K562 (cell line): Measurements from ENCODE around the gene CPVL. TPM values are rescaled to one million over a fixed set of nuclear protein-coding genes. Genes with fewer than 3 reads are reported as not detected.

Experiments
- ATAC-seq: fragments of 200-7000 bp; cut with Tn5 transposase; 3 replicates; pipeline ENCODE4 v1.9.1; 2020; ENCODE audit warnings: moderate library complexity
- BruUV-seq: library from RNA; stranded (reverse); fragments of 400-500 nt; replicated peaks from 2 replicates; lab custom pipeline; 2021; lab: Mats Ljungman, UMichigan
- CTCF ChIA-PET: fragments of 300-600 bp; formaldehyde crosslinking; extraction: SDS; loops from one replicate; lab custom pipeline; 2021; ENCODE audit warnings: low intra/inter-chr PET ratio; lab: Yijun Ruan, JAX
- POLR2A ChIA-PET: fragments of 300-600, 350-650 bp; sonication (Branson Sonifier 250); formaldehyde crosslinking; extraction: SDS; loops from one replicate; lab custom pipeline; 2021; ENCODE audit warnings: antibody characterized with exemption, inconsistent platforms; lab: Yijun Ruan, JAX
- DNase-seq, 4 experiments: peaks; one replicate each; pipeline versions ENCODE4 v3.0.0 to v3.0.0-alpha.2; 2011 to 2018; ENCODE audit warnings: low spot score in 3 of 4, mixed read lengths in 3 of 4; ENCODE audit errors: extremely low read depth in 1 of 4
- FAIRE-seq: peaks from 2 replicates; lab custom pipeline; 2011; peaks lifted over from hg19 to GRCh38; lab: Jason Lieb, UNC
- H2AFZ ChIP-seq: 2 replicates; pipeline ENCODE4 v1.6.0; 2011; ENCODE audit warnings: low read depth, low read length, control low read depth, inconsistent platforms
- H3K27ac ChIP-seq: fragments of 200-600 bp; 3 replicates; pipeline ENCODE4 v1.8.0; 2011; ENCODE audit warnings: low read depth, mild to moderate bottlenecking, control low read depth, inconsistent platforms, low read length, moderate library complexity, mixed read lengths; ENCODE audit errors: extremely low read depth
- H3K27me3 ChIP-seq, 2 experiments: fragments of 300-600 bp in 1 of 2; 2 replicates in 1 of 2; 3 replicates in 1 of 2; pipeline versions ENCODE4 v1.6.0 to v1.8.0; 2011; ENCODE audit warnings: inconsistent platforms in 2 of 2, low read length in 2 of 2, mild to moderate bottlenecking in 1 of 2, mixed read lengths in 1 of 2, moderate library complexity in 1 of 2; ENCODE audit not compliant: control insufficient read depth in 2 of 2, insufficient read depth in 2 of 2
- H3K36me3 ChIP-seq: fragments of 300-600 bp; 3 replicates; pipeline ENCODE4 v1.8.0; 2011; ENCODE audit warnings: mild to moderate bottlenecking, low read length, inconsistent platforms; ENCODE audit not compliant: control insufficient read depth, insufficient read depth
- H3K4me1 ChIP-seq, 2 experiments: fragments of 200-600 bp in 1 of 2; replicated peaks in 1 of 2; 2 replicates in 1 of 2; 3 replicates in 1 of 2; pipeline versions ENCODE4 v1.5.1 to v1.8.0; 2011; ENCODE audit warnings: inconsistent platforms in 2 of 2, low read length in 2 of 2, mild to moderate bottlenecking in 1 of 2, mixed read lengths in 1 of 2, moderate library complexity in 1 of 2; ENCODE audit not compliant: control insufficient read depth in 2 of 2, insufficient read depth in 2 of 2
- H3K4me2 ChIP-seq: 2 replicates; pipeline ENCODE4 v1.6.1; 2011; ENCODE audit warnings: low read length, control low read depth, inconsistent platforms, mixed read lengths; ENCODE audit not compliant: insufficient read depth
- H3K4me3 ChIP-seq: fragments of 200-600 bp; sonication (generic), shearing (Covaris generic); 2 replicates; pipeline ENCODE4 v1.5.1; 2016; ENCODE audit warnings: control low read depth, inconsistent platforms
- H3K79me2 ChIP-seq: fragments of 200-600 bp; 3 replicates; pipeline ENCODE4 v1.8.0; 2011; ENCODE audit warnings: low read length, inconsistent platforms; ENCODE audit not compliant: control insufficient read depth, insufficient read depth
- H3K9ac ChIP-seq, 2 experiments: 2 replicates each; pipeline versions ENCODE4 v1.6.0 to v1.6.1; 2011; ENCODE audit warnings: low read depth in 2 of 2, low read length in 2 of 2, control low read depth in 1 of 2, inconsistent platforms in 1 of 2, mild to moderate bottlenecking in 1 of 2, mixed read lengths in 1 of 2; ENCODE audit not compliant: insufficient read depth in 1 of 2
- H3K9me1 ChIP-seq: one replicate; pipeline ENCODE4 v1.6.0; 2011; ENCODE audit warnings: inconsistent platforms, mild to moderate bottlenecking, low read length, moderate library complexity; ENCODE audit not compliant: control insufficient read depth, insufficient read depth
- H3K9me3 ChIP-seq: replicated peaks from 2 replicates; pipeline ENCODE4 v1.5.1; 2011; ENCODE audit warnings: low read depth, low read length, inconsistent platforms; ENCODE audit not compliant: control insufficient read depth, insufficient read depth
- H4K20me1 ChIP-seq: replicated peaks from 2 replicates; pipeline ENCODE4 v1.6.1; 2011; ENCODE audit warnings: low read length, inconsistent platforms, mixed read lengths; ENCODE audit not compliant: control insufficient read depth, insufficient read depth
- CBFA2T3 ChIP-seq: fragments of 450-650 bp; IDR thresholded peaks from 2 replicates; pipeline ENCODE4 v1.6.1; 2017
- FOXK1 ChIP-seq: sonication (generic); formaldehyde crosslinking; IDR thresholded peaks from 2 replicates; pipeline ENCODE4 v1.8.0; 2022; ENCODE audit warnings: missing genetic modification reagents, mild to moderate bottlenecking, borderline replicate concordance
- HDAC6 ChIP-seq: IDR thresholded peaks from 2 replicates; pipeline ENCODE4 v1.6.1; 2012; ENCODE audit warnings: low read depth, mild to moderate bottlenecking, control low read depth, inconsistent platforms, low read length, moderate library complexity
- HMGN3 ChIP-seq: IDR thresholded peaks from 2 replicates; pipeline ENCODE4 v1.6.1; 2011; ENCODE audit warnings: borderline replicate concordance, low read depth, mild to moderate bottlenecking, mixed read lengths, low read length; ENCODE audit not compliant: insufficient read length; ENCODE audit errors: extremely low read depth
- MCM5 ChIP-seq: fragments of 450-650 bp; IDR thresholded peaks from 2 replicates; pipeline ENCODE4 v1.6.1; 2016; ENCODE audit warnings: low read depth
- NFE2L1 ChIP-seq: fragments of 450-650 bp; IDR thresholded peaks from 2 replicates; pipeline ENCODE4 v1.6.1; 2016; ENCODE audit warnings: missing genetic modification characterization, low read depth, mild to moderate bottlenecking, missing compliant biosample characterization, moderate library complexity, borderline replicate concordance
- ZBED1 ChIP-seq: IDR thresholded peaks from 2 replicates; pipeline ENCODE4 v1.6.1; 2014
- ZZZ3 ChIP-seq: fragments of 450-650 bp; IDR thresholded peaks from 2 replicates; pipeline ENCODE4 v1.6.1; 2016; ENCODE audit warnings: antibody characterized with exemption, mild to moderate bottlenecking, moderate library complexity
- WGBS: fragments of 100-300 bp; shearing (Covaris generic); methylation state at CpG from one replicate; pipeline ENCODE4 v1.1.6; 2016; ENCODE audit warnings: low coverage, mixed read lengths; ENCODE audit not compliant: insufficient coverage; ENCODE audit errors: missing lambda C conversion rate; 5-methylcytosine and 5-hydroxymethylcytosine counted together
- in situ Hi-C: fragments of 300-500 bp; cut with MboI; formaldehyde crosslinking; loops from 4 replicates; pipeline ENCODE4 v1.15.0; 2018; ENCODE audit warnings: inconsistent platforms, mixed read lengths
- intact Hi-C: fragments of 100-400 bp; cut with micrococcal nuclease; formaldehyde crosslinking; loops from 2 replicates; pipeline ENCODE4 v1.14.2; 2022
- polyA plus RNA-seq, 8 experiments: library from polyadenylated mRNA; depleted of rRNA in 4 of 8; stranded (reverse) in 5 of 8; unstranded in 3 of 8; fragments of >200 nt; fragmentation: Nextera tagmentation in 2 of 8; fragmentation: Illumina TruSeq in 1 of 8; extraction: Ambion mirVana in 2 of 8; extraction: Trizol in 1 of 8; gene quantifications; 2 replicates each; pipeline versions ENCODE4 v1.2.1 to v1.2.3, GENCODE V29; 2011 to 2014; ENCODE audit warnings: inconsistent platforms in 1 of 8, missing spikeins in 1 of 8
- total RNA-seq, 7 experiments: library from RNA; depleted of rRNA in 6 of 7; stranded (reverse); fragments of >200 nt in 6 of 7; fragmentation: Illumina TruSeq in 2 of 7; extraction: Trizol in 2 of 7; gene quantifications; 2 replicates each; pipeline versions ENCODE4 v1.2.1 to v1.2.3, GENCODE V29; 2011 to 2021; ENCODE audit warnings: low replicate concordance in 1 of 7
- TF ChIP-seq, protein P1 (sequence below): fragments of 200-800 bp; sonication (Bioruptor generic); IDR thresholded peaks from 2 replicates; pipeline ENCODE4 v1.6.1; 2017; ENCODE audit warnings: missing genetic modification characterization, missing compliant biosample characterization
- TF ChIP-seq, protein P2 (sequence below): fragments of 450-650 bp; IDR thresholded peaks from 2 replicates; pipeline ENCODE4 v1.7.1; 2018; ENCODE audit warnings: mild to moderate bottlenecking, low read depth; ENCODE audit not compliant: partially characterized antibody

CPVL gene
- total and polyA plus RNA-seq, 9 of the 15 experiments (the other 6 are each of a cell fraction or from before 2014, with no cell fraction given), result 0.89 to 2.4 (median 1.5) TPM

DNA sequence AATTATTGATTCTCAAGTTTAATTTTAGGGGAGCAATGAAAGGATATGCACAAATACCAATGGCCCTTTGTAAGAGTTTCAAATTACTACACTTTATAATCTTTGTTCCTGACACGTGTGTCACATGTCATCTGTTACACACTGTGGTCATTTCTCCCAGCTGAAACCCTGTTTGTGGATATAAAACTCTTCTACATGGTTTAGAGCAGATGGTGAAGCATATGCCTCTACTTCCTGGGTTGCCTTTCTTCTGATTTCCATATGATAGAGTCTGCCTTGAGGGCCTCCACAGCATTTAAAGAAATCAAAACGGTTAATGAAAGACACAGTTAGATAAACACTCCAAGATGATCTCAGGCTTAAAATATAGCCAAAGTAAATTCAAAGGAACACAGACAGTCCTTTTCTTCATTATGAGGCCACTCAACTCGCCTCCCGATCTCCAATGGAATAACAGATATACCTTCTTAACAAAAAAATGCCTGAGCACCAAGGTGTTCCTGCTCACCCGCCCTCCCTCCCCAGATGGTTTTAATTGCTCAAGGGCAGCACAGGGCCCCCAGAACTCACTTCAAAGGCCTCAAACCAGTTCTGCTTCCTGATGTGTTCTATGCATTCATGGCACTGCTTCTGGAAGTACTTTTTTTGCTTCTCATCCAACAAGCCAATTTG is 75.0 kb downstream of the CPVL start:
- TF ChIP-seq MCM5, result no peak
- TF ChIP-seq CBFA2T3, result no peak
- no peak for TF ChIP-seq FOXK1 (CRISPR knock-in tag)
- TF ChIP-seq NFE2L1 (tag), result no peak
- no peak for TF ChIP-seq ZBED1
- TF ChIP-seq HMGN3, result no peak
- Histone ChIP-seq H3K9me1 (no peaks in the 10 kb centered on the region), H3K4me3 (no peak overlapping the region), H3K4me2 (no peak overlapping the region), H2AFZ (no peak overlapping the region), H3K9me3 (no peaks in the 10 kb centered on the region), H3K27me3 (no peaks in the 10 kb centered on the region; a peak in 1 of 5 replicates), H3K36me3 (no peaks in the 10 kb centered on the region), H3K79me2 (no peaks in the 10 kb centered on the region), H3K27ac (no peak overlapping the region), H3K9ac (no peak overlapping the region), H3K4me1 (no peaks in the 10 kb centered on the region), H4K20me1 (no peaks in the 10 kb centered on the region; the same call in 1 of the 2 replicates)
- in situ Hi-C loops, result no loop called here
- intact Hi-C loops, result no loop called here
- DNase-seq (no peak), ATAC-seq (no peak), FAIRE-seq (no peak)
- BruUV-seq, result no TSS peak
- 0% methylated on average over 4 of the region's 5 CpGs for WGBS
- CTCF ChIA-PET, result no interaction called here
- POLR2A ChIA-PET, result no interaction called here

DNA sequence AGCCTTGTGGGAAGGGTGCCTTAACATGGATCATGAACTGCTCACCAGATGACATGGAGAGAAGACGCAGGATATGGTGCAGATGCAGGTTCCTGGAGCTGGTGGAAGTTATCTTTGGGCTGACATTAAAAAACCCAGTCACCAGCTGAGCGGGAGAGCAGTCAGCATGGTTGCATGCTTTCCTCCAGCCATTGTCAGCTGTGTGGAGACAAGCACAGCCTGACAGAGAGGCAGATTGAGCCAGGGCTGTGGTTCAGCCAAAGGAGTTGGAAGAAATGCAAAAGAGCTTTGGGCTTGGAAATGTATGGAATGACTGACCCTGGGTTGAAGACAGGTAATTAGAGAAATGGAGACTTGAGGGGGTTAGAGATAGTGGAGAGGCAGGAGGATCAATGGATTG is 79.7 kb downstream of the CPVL start:
- no peaks in the 10 kb centered on the region for H3K9me1 ChIP-seq
- ATAC-seq (no peak), DNase-seq (no peak), FAIRE-seq (no peak)
- H3K4me3 ChIP-seq, result no peak overlapping the region
- H3K9me3 ChIP-seq, result no peaks in the 10 kb centered on the region
- BruUV-seq, result no TSS peak
- H3K79me2 ChIP-seq, result no peaks in the 10 kb centered on the region
- H2AFZ ChIP-seq, result no peak overlapping the region
- no peaks in the 10 kb centered on the region for H3K36me3 ChIP-seq
- H4K20me1 ChIP-seq, result no peaks in the 10 kb centered on the region
- H3K4me2 ChIP-seq, result no peak overlapping the region
- no peak overlapping the region for H3K9ac ChIP-seq
- CTCF ChIA-PET, result no interaction called here
- intact Hi-C loops (no loop called here), in situ Hi-C loops (no loop called here)
- WGBS, result 0% methylated on average over 2 of the region's 2 CpGs
- POLR2A ChIA-PET, result no interaction called here
- H3K27me3 ChIP-seq, result no peaks in the 10 kb centered on the region; a peak in 1 of 5 replicates
- no peak overlapping the region for H3K27ac ChIP-seq
- no peaks in the 10 kb centered on the region for H3K4me1 ChIP-seq
- TF ChIP-seq, protein P1, sequence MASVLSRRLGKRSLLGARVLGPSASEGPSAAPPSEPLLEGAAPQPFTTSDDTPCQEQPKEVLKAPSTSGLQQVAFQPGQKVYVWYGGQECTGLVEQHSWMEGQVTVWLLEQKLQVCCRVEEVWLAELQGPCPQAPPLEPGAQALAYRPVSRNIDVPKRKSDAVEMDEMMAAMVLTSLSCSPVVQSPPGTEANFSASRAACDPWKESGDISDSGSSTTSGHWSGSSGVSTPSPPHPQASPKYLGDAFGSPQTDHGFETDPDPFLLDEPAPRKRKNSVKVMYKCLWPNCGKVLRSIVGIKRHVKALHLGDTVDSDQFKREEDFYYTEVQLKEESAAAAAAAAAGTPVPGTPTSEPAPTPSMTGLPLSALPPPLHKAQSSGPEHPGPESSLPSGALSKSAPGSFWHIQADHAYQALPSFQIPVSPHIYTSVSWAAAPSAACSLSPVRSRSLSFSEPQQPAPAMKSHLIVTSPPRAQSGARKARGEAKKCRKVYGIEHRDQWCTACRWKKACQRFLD (CRISPR knock-in tag), result no peak
- TF ChIP-seq, protein P2, sequence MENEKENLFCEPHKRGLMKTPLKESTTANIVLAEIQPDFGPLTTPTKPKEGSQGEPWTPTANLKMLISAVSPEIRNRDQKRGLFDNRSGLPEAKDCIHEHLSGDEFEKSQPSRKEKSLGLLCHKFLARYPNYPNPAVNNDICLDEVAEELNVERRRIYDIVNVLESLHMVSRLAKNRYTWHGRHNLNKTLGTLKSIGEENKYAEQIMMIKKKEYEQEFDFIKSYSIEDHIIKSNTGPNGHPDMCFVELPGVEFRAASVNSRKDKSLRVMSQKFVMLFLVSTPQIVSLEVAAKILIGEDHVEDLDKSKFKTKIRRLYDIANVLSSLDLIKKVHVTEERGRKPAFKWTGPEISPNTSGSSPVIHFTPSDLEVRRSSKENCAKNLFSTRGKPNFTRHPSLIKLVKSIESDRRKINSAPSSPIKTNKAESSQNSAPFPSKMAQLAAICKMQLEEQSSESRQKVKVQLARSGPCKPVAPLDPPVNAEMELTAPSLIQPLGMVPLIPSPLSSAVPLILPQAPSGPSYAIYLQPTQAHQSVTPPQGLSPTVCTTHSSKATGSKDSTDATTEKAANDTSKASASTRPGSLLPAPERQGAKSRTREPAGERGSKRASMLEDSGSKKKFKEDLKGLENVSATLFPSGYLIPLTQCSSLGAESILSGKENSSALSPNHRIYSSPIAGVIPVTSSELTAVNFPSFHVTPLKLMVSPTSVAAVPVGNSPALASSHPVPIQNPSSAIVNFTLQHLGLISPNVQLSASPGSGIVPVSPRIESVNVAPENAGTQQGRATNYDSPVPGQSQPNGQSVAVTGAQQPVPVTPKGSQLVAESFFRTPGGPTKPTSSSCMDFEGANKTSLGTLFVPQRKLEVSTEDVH, result no peak
- no peak for TF ChIP-seq HDAC6
- no peak for TF ChIP-seq ZZZ3
